Mesendoderm (in vitro differentiated cells): ENCODE results near the gene ZNF547.

Experiments
- DNase-seq: peaks from one replicate; pipeline ENCODE4 v3.0.0; 2013
- H2AK5ac ChIP-seq: 2 replicates; pipeline ENCODE4 v1.6.1; 2013; ENCODE audit warnings: low read length, inconsistent platforms
- H2BK120ac ChIP-seq: 2 replicates; pipeline ENCODE4 v1.6.1; 2013; ENCODE audit warnings: low read depth, mild to moderate bottlenecking, low read length, moderate library complexity, mixed read lengths
- H2BK15ac ChIP-seq: replicated peaks from 2 replicates; pipeline ENCODE4 v1.6.1; 2013; ENCODE audit warnings: low read depth, mild to moderate bottlenecking, moderate library complexity
- H2BK5ac ChIP-seq: 2 replicates; pipeline ENCODE4 v1.6.1; 2013; ENCODE audit warnings: low read length, inconsistent platforms
- H3K18ac ChIP-seq: 2 replicates; pipeline ENCODE4 v1.6.1; 2013; ENCODE audit warnings: mild to moderate bottlenecking, low read length, mixed read lengths
- H3K23ac ChIP-seq: one replicate; pipeline ENCODE4 v1.6.1; 2013; ENCODE audit warnings: low read length
- H3K27ac ChIP-seq: 2 replicates; pipeline ENCODE4 v1.5.1; 2013; ENCODE audit warnings: low read depth, mild to moderate bottlenecking, inconsistent platforms, low read length, moderate library complexity
- H3K27me3 ChIP-seq: 2 replicates; pipeline ENCODE4 v1.6.1; 2013; ENCODE audit warnings: low read length, control low read depth, mild to moderate bottlenecking, inconsistent platforms; ENCODE audit not compliant: insufficient read depth, poor library complexity
- H3K36me3 ChIP-seq: 2 replicates; pipeline ENCODE4 v1.6.1; 2013; ENCODE audit warnings: low read length, inconsistent platforms; ENCODE audit not compliant: control insufficient read depth, insufficient read depth
- H3K4ac ChIP-seq: one replicate; pipeline ENCODE4 v1.6.1; 2013; ENCODE audit warnings: low read depth, mild to moderate bottlenecking, low read length, moderate library complexity
- H3K4me1 ChIP-seq: 2 replicates; pipeline ENCODE4 v1.6.1; 2013; ENCODE audit warnings: low read depth, low read length, inconsistent platforms; ENCODE audit not compliant: control insufficient read depth
- H3K4me2 ChIP-seq: 2 replicates; pipeline ENCODE4 v1.6.1; 2013; ENCODE audit warnings: low read length
- H3K4me3 ChIP-seq: 2 replicates; pipeline ENCODE4 v1.5.1; 2013; ENCODE audit warnings: mild to moderate bottlenecking, low read length
- H3K56ac ChIP-seq: one replicate; pipeline ENCODE4 v1.6.1; 2013; ENCODE audit warnings: low read length
- H3K79me1 ChIP-seq: 2 replicates; pipeline ENCODE4 v1.6.1; 2013; ENCODE audit warnings: low read length, inconsistent platforms
- H3K79me2 ChIP-seq: 2 replicates; pipeline ENCODE4 v1.6.1; 2013; ENCODE audit warnings: mild to moderate bottlenecking, low read length; ENCODE audit not compliant: control insufficient read depth, insufficient read depth
- H3K9ac ChIP-seq: 2 replicates; pipeline ENCODE4 v1.6.1; 2013; ENCODE audit warnings: low read length, inconsistent platforms
- H4K5ac ChIP-seq: one replicate; pipeline ENCODE4 v1.6.1; 2013; ENCODE audit warnings: low read length
- H4K8ac ChIP-seq: one replicate; pipeline ENCODE4 v1.6.1; 2013; ENCODE audit warnings: low read depth, mild to moderate bottlenecking, control low read depth, low read length, moderate library complexity
- whole genome bisulfite sequencing: extraction: QIAGEN DNeasy Blood & Tissue Kit; methylation state at CpG from one replicate; pipeline ENCODE4 v1.1.7; 2013; ENCODE audit warnings: low lambda C conversion rate, missing lambda C conversion rate; ENCODE audit not compliant: insufficient coverage; ENCODE audit errors: extremely low coverage; 5-methylcytosine and 5-hydroxymethylcytosine counted together

Gene ZNF547

DNA sequence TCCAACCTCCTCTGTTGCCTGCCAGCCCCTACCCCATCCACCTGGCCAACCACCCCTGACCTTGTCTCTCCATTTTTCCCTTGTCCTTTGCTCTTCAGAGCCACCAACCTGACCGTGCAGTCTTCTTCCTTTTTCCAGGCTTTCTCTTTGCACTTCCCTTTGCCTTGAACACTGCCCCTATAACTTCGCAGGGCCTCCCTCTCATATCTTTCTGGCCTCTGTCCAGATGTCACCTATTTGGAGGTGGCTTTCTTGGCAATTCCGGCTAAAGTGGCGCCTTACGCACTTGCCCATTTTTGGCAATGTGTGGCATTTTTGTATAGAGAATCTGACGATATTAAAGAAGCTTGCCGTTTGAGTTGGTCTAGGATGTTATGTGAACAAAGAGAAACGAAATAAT is 42.2 kb upstream of the ZNF547 start:
- H3K4ac ChIP-seq, result no peak overlapping the region
- H3K4me1 ChIP-seq, result peaks cover 2% of the 10 kb centered on the region
- no peak overlapping the region for H2BK120ac ChIP-seq
- H3K79me1 ChIP-seq, result peaks cover 11% of the 10 kb centered on the region
- no peak overlapping the region for H3K18ac ChIP-seq
- peaks cover 2% of the 10 kb centered on the region for H3K27me3 ChIP-seq
- H4K5ac ChIP-seq, result no peak overlapping the region
- no peak overlapping the region for H2BK5ac ChIP-seq
- H3K27ac ChIP-seq, result no peak overlapping the region
- no CpG with 5 or more reads among the region's 8 CpGs for WGBS
- DNase-seq, result no peak
- H3K56ac ChIP-seq, result peak overlapping the region; percentile 89
- peaks cover 3% of the 10 kb centered on the region for H3K36me3 ChIP-seq
- H2AK5ac ChIP-seq, result no peak overlapping the region
- H2BK15ac ChIP-seq, result no peak overlapping the region
- H3K9ac ChIP-seq, result peak overlapping the region; percentile 90
- H3K4me3 ChIP-seq, result peak overlapping the region; percentile 48
- H3K4me2 ChIP-seq, result peak overlapping the region; percentile 43
- peaks cover 22% of the 10 kb centered on the region for H3K79me2 ChIP-seq
- H4K8ac ChIP-seq, result no peak overlapping the region
- H3K23ac ChIP-seq, result no peak overlapping the region

DNA sequence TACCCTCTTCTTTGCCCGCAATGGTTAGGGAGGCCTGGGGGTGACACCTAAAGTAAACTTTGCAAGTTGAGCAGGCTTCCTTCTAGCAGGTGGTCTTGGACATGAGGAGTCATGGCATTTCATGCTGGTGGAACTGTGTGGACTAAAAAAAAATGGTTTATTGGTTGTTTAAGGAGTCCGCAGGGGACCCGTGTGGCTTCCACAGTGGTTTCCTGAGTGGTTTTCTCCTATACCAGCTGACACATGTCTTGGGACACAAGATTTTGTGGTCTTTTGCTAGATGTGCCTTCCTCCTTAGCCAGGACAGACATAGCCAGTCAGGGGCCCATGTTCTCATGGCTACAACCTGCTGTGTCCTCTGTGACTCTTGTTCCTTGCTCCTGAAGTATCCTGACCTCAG is 41.6 kb upstream of the ZNF547 start:
- Histone ChIP-seq H3K79me2 (peaks cover 22% of the 10 kb centered on the region), H3K18ac (no peak overlapping the region), H3K4me1 (peaks cover 2% of the 10 kb centered on the region), H3K23ac (no peak overlapping the region), H3K4ac (no peak overlapping the region), H2AK5ac (no peak overlapping the region), H2BK120ac (no peak overlapping the region), H2BK15ac (no peak overlapping the region), H2BK5ac (no peak overlapping the region), H3K9ac (peak overlapping the region; percentile 1), H4K8ac (no peak overlapping the region), H3K36me3 (peaks cover 3% of the 10 kb centered on the region), H3K27me3 (no peaks in the 10 kb centered on the region), H3K27ac (no peak overlapping the region), H3K79me1 (peaks cover 11% of the 10 kb centered on the region), H3K56ac (no peak overlapping the region), H3K4me2 (no peak overlapping the region), H3K4me3 (no peak overlapping the region), H4K5ac (no peak overlapping the region)
- WGBS, result no CpG with 5 or more reads among the region's 3 CpGs
- DNase-seq, result no peak

DNA sequence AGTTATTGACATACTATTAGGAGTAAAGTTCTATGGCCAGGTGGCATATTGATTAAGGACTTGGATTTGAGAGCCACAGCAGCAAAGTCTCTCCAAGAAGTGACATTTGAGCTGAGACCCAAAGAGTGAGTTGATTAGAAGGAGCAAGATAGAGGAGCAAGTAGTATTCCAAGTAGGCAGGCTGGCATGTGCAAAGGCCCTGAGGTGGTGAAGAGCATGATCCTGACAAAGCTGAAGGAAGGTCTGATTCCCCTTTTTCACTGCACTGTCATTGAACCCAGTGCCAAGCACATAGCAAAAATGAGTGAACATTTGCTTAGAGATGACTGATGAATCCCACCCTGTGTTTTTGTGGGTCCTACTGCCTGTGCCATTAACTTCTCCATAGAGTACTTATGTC is 38.4 kb upstream of the ZNF547 start:
- Histone ChIP-seq H4K8ac (no peak overlapping the region), H2BK5ac (no peak overlapping the region), H3K4ac (no peak overlapping the region), H3K4me2 (no peak overlapping the region), H2BK120ac (no peak overlapping the region), H2BK15ac (no peak overlapping the region), H3K9ac (no peak overlapping the region), H3K18ac (no peak overlapping the region), H3K23ac (no peak overlapping the region), H3K4me1 (peaks cover 2% of the 10 kb centered on the region), H3K79me2 (peaks cover 22% of the 10 kb centered on the region), H3K36me3 (peaks cover 15% of the 10 kb centered on the region), H3K27me3 (no peaks in the 10 kb centered on the region), H3K27ac (no peak overlapping the region), H3K56ac (no peak overlapping the region), H2AK5ac (no peak overlapping the region), H3K79me1 (peaks cover 12% of the 10 kb centered on the region), H4K5ac (no peak overlapping the region), H3K4me3 (no peak overlapping the region)
- no peak for DNase-seq

DNA sequence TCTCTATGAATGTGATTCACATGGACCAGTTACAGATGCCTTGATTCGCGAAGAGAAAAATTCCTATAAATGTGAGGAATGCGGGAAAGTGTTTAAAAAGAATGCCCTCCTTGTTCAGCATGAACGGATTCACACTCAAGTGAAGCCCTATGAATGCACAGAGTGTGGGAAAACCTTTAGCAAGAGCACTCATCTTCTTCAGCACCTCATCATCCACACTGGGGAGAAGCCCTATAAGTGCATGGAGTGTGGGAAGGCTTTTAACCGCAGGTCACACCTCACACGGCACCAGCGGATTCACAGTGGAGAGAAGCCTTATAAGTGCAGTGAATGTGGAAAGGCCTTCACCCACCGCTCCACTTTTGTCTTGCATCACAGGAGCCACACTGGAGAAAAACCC is 35.4 kb upstream of the ZNF547 start:
- Histone ChIP-seq H2AK5ac (no peak overlapping the region), H3K23ac (no peak overlapping the region), H3K36me3 (peaks cover 15% of the 10 kb centered on the region), H3K9ac (no peak overlapping the region), H3K4me2 (no peak overlapping the region), H3K4me3 (no peak overlapping the region), H3K4me1 (no peaks in the 10 kb centered on the region), H3K79me2 (no peaks in the 10 kb centered on the region), H3K56ac (no peak overlapping the region), H3K4ac (no peak overlapping the region), H2BK120ac (no peak overlapping the region), H4K8ac (no peak overlapping the region), H4K5ac (no peak overlapping the region), H3K27ac (no peak overlapping the region), H2BK5ac (no peak overlapping the region), H3K27me3 (no peaks in the 10 kb centered on the region), H2BK15ac (no peak overlapping the region), H3K79me1 (peaks cover 4% of the 10 kb centered on the region), H3K18ac (no peak overlapping the region)
- no CpG with 5 or more reads among the region's 8 CpGs for WGBS
- no peak for DNase-seq

DNA sequence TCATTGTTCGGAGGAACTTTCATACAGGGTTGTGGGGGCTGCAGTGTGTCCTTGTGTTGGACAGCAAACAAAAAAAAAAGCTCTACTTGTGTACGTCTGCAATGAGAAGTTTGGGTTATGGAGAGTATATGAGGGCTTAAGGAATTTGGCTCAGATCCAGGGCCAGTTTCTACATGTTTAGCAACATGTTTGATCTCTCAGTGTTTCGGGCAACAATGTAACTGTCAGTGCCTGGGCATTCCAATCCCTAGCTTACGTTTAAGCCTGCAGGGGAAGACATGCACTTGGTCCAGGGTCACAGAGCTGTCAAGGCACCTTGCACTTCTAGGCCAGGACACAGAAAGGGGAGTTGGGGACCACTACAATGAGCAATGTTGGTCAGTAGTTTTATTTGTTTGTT is 29.2 kb upstream of the ZNF547 start:
- Histone ChIP-seq H4K5ac (no peak overlapping the region), H3K4me1 (no peaks in the 10 kb centered on the region), H3K79me2 (no peaks in the 10 kb centered on the region), H2BK120ac (no peak overlapping the region), H2AK5ac (no peak overlapping the region), H3K27me3 (no peaks in the 10 kb centered on the region), H3K79me1 (no peaks in the 10 kb centered on the region), H3K27ac (no peak overlapping the region), H2BK5ac (no peak overlapping the region), H3K4ac (no peak overlapping the region), H3K4me3 (no peak overlapping the region), H3K23ac (no peak overlapping the region), H2BK15ac (no peak overlapping the region), H4K8ac (no peak overlapping the region), H3K4me2 (no peak overlapping the region), H3K56ac (no peak overlapping the region), H3K36me3 (no peaks in the 10 kb centered on the region), H3K9ac (no peak overlapping the region), H3K18ac (no peak overlapping the region)
- WGBS, result no CpG with 5 or more reads among the region's 4 CpGs
- no peak for DNase-seq

DNA sequence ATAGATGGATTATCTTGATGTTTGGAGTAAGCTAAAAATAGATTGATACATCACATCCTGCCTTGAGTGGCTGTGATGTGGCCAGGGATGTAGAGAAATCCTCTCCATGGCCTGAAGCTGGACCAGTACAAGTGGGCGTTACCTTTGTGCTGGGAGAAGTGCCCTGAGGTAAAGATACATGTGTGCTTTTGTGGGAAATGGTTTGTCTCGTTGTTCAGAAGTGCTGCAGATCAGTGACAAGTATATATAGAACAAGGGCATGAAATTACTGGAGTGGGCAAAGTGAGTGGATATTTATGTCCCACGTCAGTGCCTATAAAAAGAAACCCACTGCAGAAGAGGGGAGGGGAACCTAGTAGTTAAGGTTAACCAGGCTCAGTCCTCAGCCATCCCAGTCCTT is 24.5 kb upstream of the ZNF547 start:
- H3K79me2 ChIP-seq, result no peaks in the 10 kb centered on the region
- no peak overlapping the region for H3K18ac ChIP-seq
- no peak overlapping the region for H3K23ac ChIP-seq
- H2AK5ac ChIP-seq, result no peak overlapping the region
- no CpG with 5 or more reads among the region's 3 CpGs for WGBS
- H4K8ac ChIP-seq, result no peak overlapping the region
- no peak overlapping the region for H3K4me3 ChIP-seq
- no peaks in the 10 kb centered on the region for H3K36me3 ChIP-seq
- H4K5ac ChIP-seq, result no peak overlapping the region
- H2BK15ac ChIP-seq, result no peak overlapping the region
- H3K4me1 ChIP-seq, result no peaks in the 10 kb centered on the region
- H3K4ac ChIP-seq, result no peak overlapping the region
- H3K79me1 ChIP-seq, result no peaks in the 10 kb centered on the region
- no peaks in the 10 kb centered on the region for H3K27me3 ChIP-seq
- no peak overlapping the region for H2BK120ac ChIP-seq
- no peak overlapping the region for H3K27ac ChIP-seq
- H2BK5ac ChIP-seq, result no peak overlapping the region
- no peak overlapping the region for H3K4me2 ChIP-seq
- no peak for DNase-seq
- H3K9ac ChIP-seq, result no peak overlapping the region
- no peak overlapping the region for H3K56ac ChIP-seq
